Measurements from ENCODE around the gene BLVRA. TPM values are rescaled to one million over a fixed set of nuclear protein-coding genes. Genes with fewer than 3 reads are reported as not detected.

BLVRA gene
- total RNA-seq, 2 experiments from 2014 or later, result 15.7 TPM

DNA sequence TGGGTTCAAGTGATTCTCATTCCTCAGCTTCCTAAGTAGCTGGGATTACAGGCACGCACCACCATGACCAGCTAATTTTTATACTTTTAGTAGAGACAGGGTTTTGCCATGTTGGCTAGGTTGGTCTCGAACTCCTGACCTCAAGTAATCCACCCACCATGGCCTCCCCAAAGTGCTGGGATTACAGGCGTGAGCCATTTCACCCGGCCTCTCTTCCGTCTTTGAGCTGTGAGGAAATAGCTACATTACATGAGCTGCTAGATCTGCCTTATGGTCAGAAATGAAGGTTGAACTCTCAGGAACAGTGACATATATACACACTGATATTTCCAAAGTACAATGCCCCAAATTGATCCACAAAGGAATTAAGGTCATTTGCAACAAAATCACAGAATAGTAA lies 2.4 kb downstream of the BLVRA start:
- Mint-ChIP-seq H3K27ac (no peak overlapping the region), H3K4me3 (peak overlapping the region; percentile 45), H3K27me3 (no peaks in the 10 kb centered on the region), H3K9me3 (no peaks in the 10 kb centered on the region), H3K36me3 (ENCODE audit: low read depth) (peaks cover 6% of the 10 kb centered on the region), H3K4me1 (ENCODE audit: low read depth) (peaks cover 53% of the 10 kb centered on the region)
- ChIA-PET CTCF (no interaction called here), POLR2A (no interaction called here)
- intact Hi-C loops (cut with DNase I, micrococcal nuclease), result loop anchor here in 1 of 2 experiments (5.0 kb wide), 1 partner anchor 34 kb away; the partner anchor contains the start of gene COA1
- Histone ChIP-seq H3K27ac (ENCODE audit: low read depth in 1 of 2, low read length in 2 of 2) (no peak overlapping the region), H3K9me3 (ENCODE audit: control insufficient read depth in 1 of 2, insufficient read depth in 1 of 2, low read length in 2 of 2) (no peaks in the 10 kb centered on the region), H3K27me3 (ENCODE audit: control insufficient read depth in 1 of 2, insufficient read depth in 2 of 2, low read length in 2 of 2) (no peaks in the 10 kb centered on the region), H3K36me3 (ENCODE audit: insufficient read depth, low read length) (no peaks in the 10 kb centered on the region), H3K4me1 (ENCODE audit: insufficient read depth, low read length) (peaks cover 24% of the 10 kb centered on the region), H3K4me3 (ENCODE audit: low read length) (no peak overlapping the region)
- DNase-seq (no peak), ATAC-seq (ENCODE audit: poor library complexity) (no peak)
- TF ChIP-seq, protein P1, sequence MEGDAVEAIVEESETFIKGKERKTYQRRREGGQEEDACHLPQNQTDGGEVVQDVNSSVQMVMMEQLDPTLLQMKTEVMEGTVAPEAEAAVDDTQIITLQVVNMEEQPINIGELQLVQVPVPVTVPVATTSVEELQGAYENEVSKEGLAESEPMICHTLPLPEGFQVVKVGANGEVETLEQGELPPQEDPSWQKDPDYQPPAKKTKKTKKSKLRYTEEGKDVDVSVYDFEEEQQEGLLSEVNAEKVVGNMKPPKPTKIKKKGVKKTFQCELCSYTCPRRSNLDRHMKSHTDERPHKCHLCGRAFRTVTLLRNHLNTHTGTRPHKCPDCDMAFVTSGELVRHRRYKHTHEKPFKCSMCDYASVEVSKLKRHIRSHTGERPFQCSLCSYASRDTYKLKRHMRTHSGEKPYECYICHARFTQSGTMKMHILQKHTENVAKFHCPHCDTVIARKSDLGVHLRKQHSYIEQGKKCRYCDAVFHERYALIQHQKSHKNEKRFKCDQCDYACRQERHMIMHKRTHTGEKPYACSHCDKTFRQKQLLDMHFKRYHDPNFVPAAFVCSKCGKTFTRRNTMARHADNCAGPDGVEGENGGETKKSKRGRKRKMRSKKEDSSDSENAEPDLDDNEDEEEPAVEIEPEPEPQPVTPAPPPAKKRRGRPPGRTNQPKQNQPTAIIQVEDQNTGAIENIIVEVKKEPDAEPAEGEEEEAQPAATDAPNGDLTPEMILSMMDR (IDR thresholded peaks at IDR 0.05), result no peak

DNA sequence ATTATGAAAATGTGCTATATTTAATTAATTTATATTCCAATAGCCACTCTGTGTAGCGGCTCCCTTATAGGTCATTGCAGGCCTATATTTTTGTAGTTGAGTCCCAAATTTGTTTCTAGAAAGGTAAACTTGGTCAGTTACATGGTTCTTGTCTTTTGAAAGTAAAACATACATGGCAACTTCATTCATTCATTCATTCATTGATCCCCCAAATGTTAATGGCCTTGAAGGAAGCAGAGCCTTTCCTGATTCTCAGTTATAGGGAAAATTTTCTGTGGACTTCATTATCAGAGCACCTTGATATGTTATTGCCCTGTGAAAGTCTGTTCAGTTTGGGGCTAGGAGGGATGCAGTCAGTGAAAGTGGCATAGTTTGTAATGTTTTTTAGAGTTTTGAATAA lies 2.9 kb downstream of the BLVRA start:
- TF ChIP-seq, protein P1 (IDR thresholded peaks at IDR 0.05), result no peak
- Histone ChIP-seq H3K27ac (ENCODE audit: low read depth in 1 of 2, low read length in 2 of 2) (no peak overlapping the region), H3K4me1 (ENCODE audit: insufficient read depth, low read length) (peaks cover 24% of the 10 kb centered on the region), H3K4me3 (ENCODE audit: low read length) (no peak overlapping the region), H3K36me3 (ENCODE audit: insufficient read depth, low read length) (no peaks in the 10 kb centered on the region), H3K27me3 (ENCODE audit: control insufficient read depth in 1 of 2, insufficient read depth in 2 of 2, low read length in 2 of 2) (no peaks in the 10 kb centered on the region), H3K9me3 (ENCODE audit: control insufficient read depth in 1 of 2, insufficient read depth in 1 of 2, low read length in 2 of 2) (no peaks in the 10 kb centered on the region)
- H3K36me3 Mint-ChIP-seq (ENCODE audit: low read depth), result peaks cover 6% of the 10 kb centered on the region
- intact Hi-C loops (cut with DNase I, micrococcal nuclease), result loop anchor here in 1 of 2 experiments (5.0 kb wide), 1 partner anchor 34 kb away; the partner anchor contains the start of gene COA1
- DNase-seq (no peak), ATAC-seq (ENCODE audit: poor library complexity) (no peak)
- H3K27me3 Mint-ChIP-seq, result no peaks in the 10 kb centered on the region
- ChIA-PET CTCF (no interaction called here), POLR2A (no interaction called here)
- peaks cover 53% of the 10 kb centered on the region for H3K4me1 Mint-ChIP-seq (ENCODE audit: low read depth)
- no peak overlapping the region for H3K27ac Mint-ChIP-seq
- no peaks in the 10 kb centered on the region for H3K9me3 Mint-ChIP-seq
- no peak overlapping the region for H3K4me3 Mint-ChIP-seq

DNA sequence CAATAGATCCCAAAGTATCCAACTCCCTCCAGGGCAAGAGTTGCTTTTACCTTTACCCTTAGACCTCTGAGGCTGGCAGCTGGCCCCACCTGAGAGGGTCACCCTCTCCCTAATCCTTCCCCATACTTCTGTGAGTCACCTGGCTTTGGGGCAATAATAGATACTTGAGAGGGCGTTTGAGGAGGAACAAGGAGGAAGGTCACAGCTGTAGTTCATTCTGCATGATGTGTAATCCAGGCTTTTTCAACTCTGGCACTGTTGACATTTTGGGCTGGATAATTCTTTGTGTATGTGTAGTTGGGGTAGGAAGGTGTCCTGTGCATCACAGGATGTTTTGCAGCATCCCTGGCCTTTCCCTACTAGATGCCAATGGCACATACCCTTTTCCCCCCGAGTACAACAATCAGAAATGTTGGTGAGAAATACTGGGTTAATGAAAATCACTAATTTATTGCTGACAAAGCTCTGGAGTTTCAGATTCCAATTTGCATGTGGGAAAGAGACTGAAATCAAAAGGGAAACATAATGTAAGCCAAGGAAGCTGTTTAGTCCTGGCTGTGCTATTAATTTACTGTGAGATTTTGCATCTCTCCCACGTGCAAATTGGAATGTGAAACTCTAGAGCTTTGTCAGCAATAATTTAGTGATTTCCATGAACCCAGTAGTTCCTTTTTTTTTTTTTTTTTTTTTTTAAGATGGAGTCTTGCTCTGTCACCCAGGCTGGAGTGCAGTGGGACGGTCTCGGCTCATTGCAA lies 3.6 kb downstream of the BLVRA start:
- Mint-ChIP-seq H3K9me3 (no peaks in the 10 kb centered on the region), H3K4me1 (ENCODE audit: low read depth) (peaks cover 53% of the 10 kb centered on the region), H3K36me3 (ENCODE audit: low read depth) (peaks cover 6% of the 10 kb centered on the region), H3K4me3 (peak overlapping the region; percentile 15), H3K27me3 (no peaks in the 10 kb centered on the region), H3K27ac (no peak overlapping the region)
- Histone ChIP-seq H3K4me3 (ENCODE audit: low read length) (no peak overlapping the region), H3K27me3 (ENCODE audit: control insufficient read depth in 1 of 2, insufficient read depth in 2 of 2, low read length in 2 of 2) (no peaks in the 10 kb centered on the region), H3K36me3 (ENCODE audit: insufficient read depth, low read length) (no peaks in the 10 kb centered on the region), H3K27ac (ENCODE audit: low read depth in 1 of 2, low read length in 2 of 2) (no peak overlapping the region), H3K9me3 (ENCODE audit: control insufficient read depth in 1 of 2, insufficient read depth in 1 of 2, low read length in 2 of 2) (no peaks in the 10 kb centered on the region), H3K4me1 (ENCODE audit: insufficient read depth, low read length) (peaks cover 24% of the 10 kb centered on the region)
- no peak for ATAC-seq (ENCODE audit: poor library complexity)
- DNase-seq, result no peak
- ChIA-PET CTCF (no interaction called here), POLR2A (interaction anchor here (1.2 kb wide), 1 partner anchor 25 kb away, joined by 3 read pairs; no protein-coding TSS in a partner anchor)
- TF ChIP-seq, protein P1 (IDR thresholded peaks at IDR 0.05), result no peak
- intact Hi-C loops (cut with DNase I, micrococcal nuclease), result loop anchor here in 1 of 2 experiments (5.0 kb wide), 1 partner anchor 35 kb away; the partner anchor contains the start of gene COA1
